Measurements from ENCODE around the gene KRTAP4-2.

- TF ChIP-seq, protein P1, sequence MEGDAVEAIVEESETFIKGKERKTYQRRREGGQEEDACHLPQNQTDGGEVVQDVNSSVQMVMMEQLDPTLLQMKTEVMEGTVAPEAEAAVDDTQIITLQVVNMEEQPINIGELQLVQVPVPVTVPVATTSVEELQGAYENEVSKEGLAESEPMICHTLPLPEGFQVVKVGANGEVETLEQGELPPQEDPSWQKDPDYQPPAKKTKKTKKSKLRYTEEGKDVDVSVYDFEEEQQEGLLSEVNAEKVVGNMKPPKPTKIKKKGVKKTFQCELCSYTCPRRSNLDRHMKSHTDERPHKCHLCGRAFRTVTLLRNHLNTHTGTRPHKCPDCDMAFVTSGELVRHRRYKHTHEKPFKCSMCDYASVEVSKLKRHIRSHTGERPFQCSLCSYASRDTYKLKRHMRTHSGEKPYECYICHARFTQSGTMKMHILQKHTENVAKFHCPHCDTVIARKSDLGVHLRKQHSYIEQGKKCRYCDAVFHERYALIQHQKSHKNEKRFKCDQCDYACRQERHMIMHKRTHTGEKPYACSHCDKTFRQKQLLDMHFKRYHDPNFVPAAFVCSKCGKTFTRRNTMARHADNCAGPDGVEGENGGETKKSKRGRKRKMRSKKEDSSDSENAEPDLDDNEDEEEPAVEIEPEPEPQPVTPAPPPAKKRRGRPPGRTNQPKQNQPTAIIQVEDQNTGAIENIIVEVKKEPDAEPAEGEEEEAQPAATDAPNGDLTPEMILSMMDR (IDR thresholded peaks at IDR 0.05), result no peak
- no peak for TF ChIP-seq POLR2AphosphoS5 (IDR thresholded peaks at IDR 0.05)
Measured at GRCh38 chr17:41133880-41134735, 43.9 kb downstream of the KRTAP4-2 start.
